WTC11 (cell line): ENCODE data around the gene TNFRSF19. TPM values are rescaled to one million over a fixed set of nuclear protein-coding genes. Genes with fewer than 3 reads are reported as not detected.

Experiments
- ATAC-seq: fragments of 200-7000 bp; cut with Tn5 transposase; 2 replicates; pipeline ENCODE4 v1.10.0; 2021; ENCODE audit warnings: mild to moderate bottlenecking, moderate library complexity
- CTCF ChIA-PET: fragments of 300-600 bp; sonication (Branson Sonifier 250); formaldehyde crosslinking; loops from one replicate; lab custom pipeline; 2021; ENCODE audit warnings: antibody characterized with exemption; lab: Charles Lee
- POLR2A ChIA-PET: fragments of 350-600 bp; sonication (Branson Sonifier 250); formaldehyde crosslinking; loops from one replicate; lab custom pipeline; 2021; ENCODE audit warnings: antibody characterized with exemption; lab: Charles Lee
- DNase-seq: peaks from one replicate; pipeline ENCODE4 v3.0.0; 2021; ENCODE audit warnings: low spot score
- H3K27ac Mint-ChIP-seq: 2 replicates; pipeline ENCODE4 v1.8.0; 2021; ENCODE audit warnings: mixed read lengths
- H3K27me3 Mint-ChIP-seq: 2 replicates; pipeline ENCODE4 v1.8.0; 2021; ENCODE audit warnings: low read depth, mild to moderate bottlenecking, moderate library complexity, mixed read lengths
- H3K36me3 Mint-ChIP-seq: 2 replicates; pipeline ENCODE4 v1.8.0; 2021; ENCODE audit warnings: mixed read lengths
- H3K4me1 Mint-ChIP-seq: 2 replicates; pipeline ENCODE4 v1.8.0; 2022; ENCODE audit warnings: mixed read lengths
- H3K4me3 Mint-ChIP-seq: 2 replicates; pipeline ENCODE4 v1.8.0; 2021; ENCODE audit warnings: mild to moderate bottlenecking, moderate library complexity, mixed read lengths
- H3K9me3 Mint-ChIP-seq: 2 replicates; pipeline ENCODE4 v1.8.0; 2021; ENCODE audit warnings: mixed read lengths
- ATF1 ChIP-seq: sonication (generic); formaldehyde crosslinking; IDR thresholded peaks from 2 replicates; pipeline ENCODE4 v1.8.1; 2023; ENCODE audit warnings: mild to moderate bottlenecking, moderate library complexity, missing genetic modification reagents
- ELF4 ChIP-seq: sonication (generic); formaldehyde crosslinking; IDR thresholded peaks from 2 replicates; pipeline ENCODE4 v1.8.1; 2022; ENCODE audit warnings: low read depth, mild to moderate bottlenecking, moderate library complexity, missing genetic modification reagents
- ETV6 ChIP-seq: sonication (generic); formaldehyde crosslinking; IDR thresholded peaks from 2 replicates; pipeline ENCODE4 v1.8.1; 2022; ENCODE audit warnings: mild to moderate bottlenecking, missing genetic modification reagents
- FOXJ3 ChIP-seq: sonication (generic); formaldehyde crosslinking; IDR thresholded peaks from 2 replicates; pipeline ENCODE4 v1.9.0; 2021; ENCODE audit warnings: missing genetic modification reagents, mild to moderate bottlenecking, borderline replicate concordance
- GRHL2 ChIP-seq: fragments of 250-450 bp; sonication (Bioruptor Pico); IDR thresholded peaks from 2 replicates; pipeline ENCODE4 v1.8.0; 2022; ENCODE audit warnings: mild to moderate bottlenecking, moderate library complexity; ENCODE audit not compliant: insufficient replicate concordance, severe bottlenecking
- NFYB ChIP-seq: sonication (generic); formaldehyde crosslinking; conservative IDR thresholded peaks from 2 replicates; pipeline ENCODE4 v1.8.0; 2022; ENCODE audit warnings: low read depth, missing genetic modification reagents
- SP1 ChIP-seq: sonication (generic); formaldehyde crosslinking; conservative IDR thresholded peaks from 2 replicates; pipeline ENCODE4 v1.8.1; 2022; ENCODE audit warnings: missing genetic modification reagents
- TCF7 ChIP-seq: sonication (generic); formaldehyde crosslinking; IDR thresholded peaks from 2 replicates; pipeline ENCODE4 v1.8.0; 2022; ENCODE audit warnings: mild to moderate bottlenecking, low read depth, missing genetic modification reagents, moderate library complexity
- TEAD4 ChIP-seq: sonication (generic); formaldehyde crosslinking; IDR thresholded peaks from 2 replicates; pipeline ENCODE4 v1.8.0; 2022; ENCODE audit warnings: mild to moderate bottlenecking, missing genetic modification reagents
- ZBTB21 ChIP-seq: sonication (generic); formaldehyde crosslinking; IDR thresholded peaks from 2 replicates; pipeline ENCODE4 v1.8.1; 2023; ENCODE audit warnings: mild to moderate bottlenecking, missing genetic modification reagents, borderline replicate concordance
- ZNF138 ChIP-seq: sonication (generic); formaldehyde crosslinking; conservative IDR thresholded peaks from 2 replicates; pipeline ENCODE4 v1.8.1; 2022; ENCODE audit warnings: mild to moderate bottlenecking, moderate library complexity, missing genetic modification reagents
- ZNF671 ChIP-seq: fragments of 250-450 bp; sonication (Bioruptor Pico); IDR thresholded peaks from 2 replicates; pipeline ENCODE4 v1.8.0; 2021; ENCODE audit warnings: mild to moderate bottlenecking
- total RNA-seq: library from RNA; stranded (reverse); gene quantifications from 3 replicates; pipeline ENCODE4 v1.2.3, GENCODE V29; 2021
- TF ChIP-seq, protein P1 (sequence below): sonication (generic); formaldehyde crosslinking; IDR thresholded peaks from 2 replicates; pipeline ENCODE4 v1.8.0; 2022; ENCODE audit warnings: missing genetic modification reagents
- TF ChIP-seq, protein P2 (sequence below): fragments of 250-450 bp; sonication (Bioruptor Pico); IDR thresholded peaks from 2 replicates; pipeline ENCODE4 v1.8.0; 2021; ENCODE audit warnings: mild to moderate bottlenecking
- TF ChIP-seq, protein P3 (sequence below): sonication (generic); formaldehyde crosslinking; IDR thresholded peaks from 2 replicates; pipeline ENCODE4 v1.8.0; 2023; ENCODE audit warnings: mild to moderate bottlenecking, missing genetic modification reagents
- TF ChIP-seq, protein P4 (sequence below): sonication (generic); formaldehyde crosslinking; IDR thresholded peaks from 2 replicates; pipeline ENCODE4 v1.8.1; 2023; ENCODE audit warnings: mild to moderate bottlenecking, missing genetic modification reagents, moderate library complexity
- TF ChIP-seq, protein P5 (sequence below): sonication (generic); formaldehyde crosslinking; IDR thresholded peaks from 2 replicates; pipeline ENCODE4 v1.8.1; 2023; ENCODE audit warnings: mild to moderate bottlenecking, missing genetic modification reagents, moderate library complexity
- TF ChIP-seq, protein P6 (sequence below): sonication (generic); formaldehyde crosslinking; IDR thresholded peaks from 2 replicates; pipeline ENCODE4 v1.8.1; 2022; ENCODE audit warnings: mild to moderate bottlenecking, missing genetic modification reagents, moderate library complexity, borderline replicate concordance
- TF ChIP-seq, protein P7 (sequence below): sonication (generic); formaldehyde crosslinking; IDR thresholded peaks from 2 replicates; pipeline ENCODE4 v1.8.1; 2022; ENCODE audit warnings: missing genetic modification reagents, borderline replicate concordance
- TF ChIP-seq, protein P8 (sequence below): sonication (generic); formaldehyde crosslinking; IDR thresholded peaks from 2 replicates; pipeline ENCODE4 v1.8.1; 2022; ENCODE audit warnings: mild to moderate bottlenecking, moderate library complexity, missing genetic modification reagents

The TNFRSF19 gene
- total RNA-seq, 1 experiment from 2014 or later = 0.20 TPM

DNA sequence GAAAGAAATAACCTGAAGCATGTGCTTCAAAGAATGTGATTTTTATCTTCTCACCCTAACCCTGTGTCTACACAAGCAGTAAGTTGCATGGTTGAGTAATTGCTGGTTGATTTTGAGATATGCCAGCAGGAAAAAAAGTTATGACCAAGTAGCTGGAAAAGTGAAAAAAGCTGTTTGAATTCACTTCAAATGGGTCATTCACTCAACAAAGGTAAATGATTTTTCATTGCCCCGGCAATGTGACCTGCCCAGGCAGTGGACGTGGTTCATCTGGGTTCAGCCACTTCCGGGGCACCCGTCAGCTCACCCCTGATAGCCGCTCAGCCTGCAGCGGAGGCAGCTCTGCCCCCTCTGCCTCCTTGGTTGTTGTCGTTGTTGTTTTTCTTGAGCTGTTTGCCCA, 18.5 kb downstream of the TNFRSF19 start (continued):
- no peak for TF ChIP-seq FOXJ3 (CRISPR knock-in tag)

DNA sequence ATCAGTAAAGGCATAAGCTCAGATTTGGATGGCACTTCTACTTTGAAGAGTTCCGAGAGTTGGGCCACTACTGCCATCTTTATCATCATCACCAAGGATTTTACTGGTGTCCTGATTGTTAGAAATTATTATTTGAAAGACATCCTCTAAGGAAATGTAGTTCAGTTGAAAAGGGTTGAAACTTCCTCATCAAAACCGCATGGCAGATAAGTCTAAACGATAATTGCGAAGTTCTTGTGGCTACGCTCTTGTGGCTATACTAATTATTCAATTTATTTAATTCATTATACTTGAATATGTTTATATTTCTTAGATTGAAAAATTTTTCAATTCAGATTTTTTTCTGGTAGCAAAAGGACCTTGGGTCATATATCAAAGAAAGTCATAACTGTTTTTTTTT, 22.4 kb downstream of the TNFRSF19 start:
- no peak overlapping the region for H3K27ac Mint-ChIP-seq
- ATAC-seq (no peak), DNase-seq (no peak)
- H3K9me3 Mint-ChIP-seq = peaks cover 15% of the 10 kb centered on the region
- peaks cover 3% of the 10 kb centered on the region for H3K27me3 Mint-ChIP-seq
- peaks cover 8% of the 10 kb centered on the region; the same call in 1 of the 2 replicates for H3K36me3 Mint-ChIP-seq
- no peak for TF ChIP-seq FOXJ3 (CRISPR knock-in tag)
- TF ChIP-seq ATF1 = no peak
- no peak for TF ChIP-seq ZBTB21 (CRISPR knock-in tag)
- TF ChIP-seq, all 79 proteins: peak for 0
- Mint-ChIP-seq H3K4me1 (no peaks in the 10 kb centered on the region), H3K4me3 (no peak overlapping the region)
- POLR2A ChIA-PET = no interaction called here
- CTCF ChIA-PET = no interaction called here

DNA sequence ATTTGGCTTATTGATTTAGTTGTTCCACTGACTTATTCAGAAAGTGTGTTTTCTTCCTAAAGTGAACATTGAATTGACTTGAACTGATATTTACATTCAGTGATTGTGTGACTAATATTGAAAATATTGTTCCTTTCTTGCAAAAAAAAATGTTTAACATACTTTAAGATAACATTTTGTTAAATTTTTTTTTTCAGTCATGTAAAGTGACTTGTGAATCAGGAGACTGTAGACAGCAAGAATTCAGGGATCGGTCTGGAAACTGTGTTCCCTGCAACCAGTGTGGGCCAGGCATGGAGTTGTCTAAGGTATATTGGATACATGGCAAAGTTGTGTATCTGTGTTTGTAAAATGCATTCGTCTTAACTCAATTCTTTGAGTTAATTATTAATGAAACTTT, 22.9 kb downstream of the TNFRSF19 start:
- no peak for ATAC-seq
- no peak for TF ChIP-seq ETV6 (CRISPR knock-in tag)
- TF ChIP-seq NFYB = no peak
- no peak for TF ChIP-seq GRHL2 (CRISPR knock-in tag)
- TF ChIP-seq, protein P1, sequence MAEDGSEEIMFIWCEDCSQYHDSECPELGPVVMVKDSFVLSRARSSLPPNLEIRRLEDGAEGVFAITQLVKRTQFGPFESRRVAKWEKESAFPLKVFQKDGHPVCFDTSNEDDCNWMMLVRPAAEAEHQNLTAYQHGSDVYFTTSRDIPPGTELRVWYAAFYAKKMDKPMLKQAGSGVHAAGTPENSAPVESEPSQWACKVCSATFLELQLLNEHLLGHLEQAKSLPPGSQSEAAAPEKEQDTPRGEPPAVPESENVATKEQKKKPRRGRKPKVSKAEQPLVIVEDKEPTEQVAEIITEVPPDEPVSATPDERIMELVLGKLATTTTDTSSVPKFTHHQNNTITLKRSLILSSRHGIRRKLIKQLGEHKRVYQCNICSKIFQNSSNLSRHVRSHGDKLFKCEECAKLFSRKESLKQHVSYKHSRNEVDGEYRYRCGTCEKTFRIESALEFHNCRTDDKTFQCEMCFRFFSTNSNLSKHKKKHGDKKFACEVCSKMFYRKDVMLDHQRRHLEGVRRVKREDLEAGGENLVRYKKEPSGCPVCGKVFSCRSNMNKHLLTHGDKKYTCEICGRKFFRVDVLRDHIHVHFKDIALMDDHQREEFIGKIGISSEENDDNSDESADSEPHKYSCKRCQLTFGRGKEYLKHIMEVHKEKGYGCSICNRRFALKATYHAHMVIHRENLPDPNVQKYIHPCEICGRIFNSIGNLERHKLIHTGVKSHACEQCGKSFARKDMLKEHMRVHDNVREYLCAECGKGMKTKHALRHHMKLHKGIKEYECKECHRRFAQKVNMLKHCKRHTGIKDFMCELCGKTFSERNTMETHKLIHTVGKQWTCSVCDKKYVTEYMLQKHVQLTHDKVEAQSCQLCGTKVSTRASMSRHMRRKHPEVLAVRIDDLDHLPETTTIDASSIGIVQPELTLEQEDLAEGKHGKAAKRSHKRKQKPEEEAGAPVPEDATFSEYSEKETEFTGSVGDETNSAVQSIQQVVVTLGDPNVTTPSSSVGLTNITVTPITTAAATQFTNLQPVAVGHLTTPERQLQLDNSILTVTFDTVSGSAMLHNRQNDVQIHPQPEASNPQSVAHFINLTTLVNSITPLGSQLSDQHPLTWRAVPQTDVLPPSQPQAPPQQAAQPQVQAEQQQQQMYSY (CRISPR knock-in tag) = no peak
- no peak for TF ChIP-seq SP1 (CRISPR knock-in tag)
- TF ChIP-seq, protein P2, sequence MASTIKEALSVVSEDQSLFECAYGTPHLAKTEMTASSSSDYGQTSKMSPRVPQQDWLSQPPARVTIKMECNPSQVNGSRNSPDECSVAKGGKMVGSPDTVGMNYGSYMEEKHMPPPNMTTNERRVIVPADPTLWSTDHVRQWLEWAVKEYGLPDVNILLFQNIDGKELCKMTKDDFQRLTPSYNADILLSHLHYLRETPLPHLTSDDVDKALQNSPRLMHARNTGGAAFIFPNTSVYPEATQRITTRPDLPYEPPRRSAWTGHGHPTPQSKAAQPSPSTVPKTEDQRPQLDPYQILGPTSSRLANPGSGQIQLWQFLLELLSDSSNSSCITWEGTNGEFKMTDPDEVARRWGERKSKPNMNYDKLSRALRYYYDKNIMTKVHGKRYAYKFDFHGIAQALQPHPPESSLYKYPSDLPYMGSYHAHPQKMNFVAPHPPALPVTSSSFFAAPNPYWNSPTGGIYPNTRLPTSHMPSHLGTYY (CRISPR knock-in tag) = no peak
- TF ChIP-seq, protein P3, sequence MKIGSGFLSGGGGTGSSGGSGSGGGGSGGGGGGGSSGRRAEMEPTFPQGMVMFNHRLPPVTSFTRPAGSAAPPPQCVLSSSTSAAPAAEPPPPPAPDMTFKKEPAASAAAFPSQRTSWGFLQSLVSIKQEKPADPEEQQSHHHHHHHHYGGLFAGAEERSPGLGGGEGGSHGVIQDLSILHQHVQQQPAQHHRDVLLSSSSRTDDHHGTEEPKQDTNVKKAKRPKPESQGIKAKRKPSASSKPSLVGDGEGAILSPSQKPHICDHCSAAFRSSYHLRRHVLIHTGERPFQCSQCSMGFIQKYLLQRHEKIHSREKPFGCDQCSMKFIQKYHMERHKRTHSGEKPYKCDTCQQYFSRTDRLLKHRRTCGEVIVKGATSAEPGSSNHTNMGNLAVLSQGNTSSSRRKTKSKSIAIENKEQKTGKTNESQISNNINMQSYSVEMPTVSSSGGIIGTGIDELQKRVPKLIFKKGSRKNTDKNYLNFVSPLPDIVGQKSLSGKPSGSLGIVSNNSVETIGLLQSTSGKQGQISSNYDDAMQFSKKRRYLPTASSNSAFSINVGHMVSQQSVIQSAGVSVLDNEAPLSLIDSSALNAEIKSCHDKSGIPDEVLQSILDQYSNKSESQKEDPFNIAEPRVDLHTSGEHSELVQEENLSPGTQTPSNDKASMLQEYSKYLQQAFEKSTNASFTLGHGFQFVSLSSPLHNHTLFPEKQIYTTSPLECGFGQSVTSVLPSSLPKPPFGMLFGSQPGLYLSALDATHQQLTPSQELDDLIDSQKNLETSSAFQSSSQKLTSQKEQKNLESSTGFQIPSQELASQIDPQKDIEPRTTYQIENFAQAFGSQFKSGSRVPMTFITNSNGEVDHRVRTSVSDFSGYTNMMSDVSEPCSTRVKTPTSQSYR (CRISPR knock-in tag) = no peak
- TF ChIP-seq ZNF671 (CRISPR knock-in tag) = no peak
- TF ChIP-seq, protein P4, sequence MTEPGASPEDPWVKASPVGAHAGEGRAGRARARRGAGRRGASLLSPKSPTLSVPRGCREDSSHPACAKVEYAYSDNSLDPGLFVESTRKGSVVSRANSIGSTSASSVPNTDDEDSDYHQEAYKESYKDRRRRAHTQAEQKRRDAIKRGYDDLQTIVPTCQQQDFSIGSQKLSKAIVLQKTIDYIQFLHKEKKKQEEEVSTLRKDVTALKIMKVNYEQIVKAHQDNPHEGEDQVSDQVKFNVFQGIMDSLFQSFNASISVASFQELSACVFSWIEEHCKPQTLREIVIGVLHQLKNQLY (CRISPR knock-in tag) = no peak
- TF ChIP-seq, protein P5, sequence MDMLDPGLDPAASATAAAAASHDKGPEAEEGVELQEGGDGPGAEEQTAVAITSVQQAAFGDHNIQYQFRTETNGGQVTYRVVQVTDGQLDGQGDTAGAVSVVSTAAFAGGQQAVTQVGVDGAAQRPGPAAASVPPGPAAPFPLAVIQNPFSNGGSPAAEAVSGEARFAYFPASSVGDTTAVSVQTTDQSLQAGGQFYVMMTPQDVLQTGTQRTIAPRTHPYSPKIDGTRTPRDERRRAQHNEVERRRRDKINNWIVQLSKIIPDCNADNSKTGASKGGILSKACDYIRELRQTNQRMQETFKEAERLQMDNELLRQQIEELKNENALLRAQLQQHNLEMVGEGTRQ = no peak
- TF ChIP-seq, protein P6, sequence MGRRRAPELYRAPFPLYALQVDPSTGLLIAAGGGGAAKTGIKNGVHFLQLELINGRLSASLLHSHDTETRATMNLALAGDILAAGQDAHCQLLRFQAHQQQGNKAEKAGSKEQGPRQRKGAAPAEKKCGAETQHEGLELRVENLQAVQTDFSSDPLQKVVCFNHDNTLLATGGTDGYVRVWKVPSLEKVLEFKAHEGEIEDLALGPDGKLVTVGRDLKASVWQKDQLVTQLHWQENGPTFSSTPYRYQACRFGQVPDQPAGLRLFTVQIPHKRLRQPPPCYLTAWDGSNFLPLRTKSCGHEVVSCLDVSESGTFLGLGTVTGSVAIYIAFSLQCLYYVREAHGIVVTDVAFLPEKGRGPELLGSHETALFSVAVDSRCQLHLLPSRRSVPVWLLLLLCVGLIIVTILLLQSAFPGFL (CRISPR knock-in tag) = no peak
- TF ChIP-seq, protein P7, sequence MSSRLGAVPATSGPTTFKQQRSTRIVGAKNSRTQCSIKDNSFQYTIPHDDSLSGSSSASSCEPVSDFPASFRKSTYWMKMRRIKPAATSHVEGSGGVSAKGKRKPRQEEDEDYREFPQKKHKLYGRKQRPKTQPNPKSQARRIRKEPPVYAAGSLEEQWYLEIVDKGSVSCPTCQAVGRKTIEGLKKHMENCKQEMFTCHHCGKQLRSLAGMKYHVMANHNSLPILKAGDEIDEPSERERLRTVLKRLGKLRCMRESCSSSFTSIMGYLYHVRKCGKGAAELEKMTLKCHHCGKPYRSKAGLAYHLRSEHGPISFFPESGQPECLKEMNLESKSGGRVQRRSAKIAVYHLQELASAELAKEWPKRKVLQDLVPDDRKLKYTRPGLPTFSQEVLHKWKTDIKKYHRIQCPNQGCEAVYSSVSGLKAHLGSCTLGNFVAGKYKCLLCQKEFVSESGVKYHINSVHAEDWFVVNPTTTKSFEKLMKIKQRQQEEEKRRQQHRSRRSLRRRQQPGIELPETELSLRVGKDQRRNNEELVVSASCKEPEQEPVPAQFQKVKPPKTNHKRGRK (CRISPR knock-in tag) = no peak
- TF ChIP-seq ELF4 (CRISPR knock-in tag) = no peak
- no peak for TF ChIP-seq ZNF138 (CRISPR knock-in tag)
- no peak for TF ChIP-seq TEAD4
- TF ChIP-seq, protein P8, sequence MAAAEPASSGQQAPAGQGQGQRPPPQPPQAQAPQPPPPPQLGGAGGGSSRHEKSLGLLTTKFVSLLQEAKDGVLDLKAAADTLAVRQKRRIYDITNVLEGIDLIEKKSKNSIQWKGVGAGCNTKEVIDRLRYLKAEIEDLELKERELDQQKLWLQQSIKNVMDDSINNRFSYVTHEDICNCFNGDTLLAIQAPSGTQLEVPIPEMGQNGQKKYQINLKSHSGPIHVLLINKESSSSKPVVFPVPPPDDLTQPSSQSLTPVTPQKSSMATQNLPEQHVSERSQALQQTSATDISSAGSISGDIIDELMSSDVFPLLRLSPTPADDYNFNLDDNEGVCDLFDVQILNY (CRISPR knock-in tag) = no peak
- TF ChIP-seq TCF7 (CRISPR knock-in tag) = no peak
- no peak for TF ChIP-seq FOXJ3 (CRISPR knock-in tag)

More for the DNA sequence above, 22.9 kb downstream of the TNFRSF19 start:
- peaks cover 8% of the 10 kb centered on the region; the same call in 1 of the 2 replicates for H3K36me3 Mint-ChIP-seq
- no peaks in the 10 kb centered on the region for H3K4me1 Mint-ChIP-seq
- H3K27ac Mint-ChIP-seq = no peak overlapping the region
- peaks cover 19% of the 10 kb centered on the region for H3K9me3 Mint-ChIP-seq
- H3K4me3 Mint-ChIP-seq = no peak overlapping the region
- H3K27me3 Mint-ChIP-seq = peaks cover 8% of the 10 kb centered on the region
- POLR2A ChIA-PET = no interaction called here
- DNase-seq = no peak
- CTCF ChIA-PET = no interaction called here
